Eye (tissue), 1 donor: Measurements from ENCODE around the gene JAKMIP2.

Experiments used
- DNase-seq: peaks from one replicate; pipeline ENCODE4 v3.0.0-alpha.2; 2015

Gene JAKMIP2

DNA sequence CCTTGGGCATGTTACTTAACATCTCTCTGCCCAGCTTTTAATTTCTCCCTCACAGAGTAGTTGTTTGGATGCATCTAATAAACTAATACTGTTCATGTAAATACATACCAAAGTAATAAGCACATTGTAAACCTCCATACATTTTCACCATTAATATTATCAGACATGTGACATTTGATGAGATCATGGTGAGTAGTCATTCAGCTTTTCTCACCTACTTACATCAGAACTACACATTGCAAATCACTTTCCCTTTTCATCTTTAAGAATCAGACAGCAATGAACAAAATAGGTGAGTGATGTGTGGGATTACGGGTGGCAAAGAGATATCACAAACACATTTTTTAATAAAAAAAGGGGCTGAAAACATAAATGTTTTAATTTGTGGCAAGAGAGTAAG, 89.3 kb downstream of the JAKMIP2 start:
- DNase-seq: no peak

DNA sequence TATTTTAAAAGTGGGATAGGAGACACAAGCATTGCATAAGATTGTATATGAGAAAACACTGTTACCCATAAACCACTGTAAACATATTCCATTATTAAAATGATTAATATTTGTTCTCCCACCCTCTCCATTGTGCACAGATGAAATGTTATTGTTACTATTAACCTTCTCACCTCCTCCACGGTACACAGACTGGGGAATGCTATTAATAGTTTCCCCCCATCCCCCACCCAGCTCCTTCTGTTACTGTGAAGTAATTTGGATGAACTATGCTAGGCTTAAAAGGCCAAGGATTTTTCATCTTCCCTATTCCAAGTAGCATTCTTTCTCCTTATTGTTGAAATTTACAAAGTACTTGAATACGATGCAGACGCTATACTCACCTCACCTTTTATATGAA, 91.4 kb downstream of the JAKMIP2 start:
- no peak for DNase-seq

- no peak for DNase-seq
Measured at GRCh38 chr5:147690595-147690994, 91.9 kb downstream of the JAKMIP2 start.

- DNase-seq: no peak
Measured at GRCh38 chr5:147689426-147689825, 93.1 kb downstream of the JAKMIP2 start.

- peak; percentile 36 for DNase-seq
Measured at GRCh38 chr5:147688656-147689356, 93.7 kb downstream of the JAKMIP2 start.

DNA sequence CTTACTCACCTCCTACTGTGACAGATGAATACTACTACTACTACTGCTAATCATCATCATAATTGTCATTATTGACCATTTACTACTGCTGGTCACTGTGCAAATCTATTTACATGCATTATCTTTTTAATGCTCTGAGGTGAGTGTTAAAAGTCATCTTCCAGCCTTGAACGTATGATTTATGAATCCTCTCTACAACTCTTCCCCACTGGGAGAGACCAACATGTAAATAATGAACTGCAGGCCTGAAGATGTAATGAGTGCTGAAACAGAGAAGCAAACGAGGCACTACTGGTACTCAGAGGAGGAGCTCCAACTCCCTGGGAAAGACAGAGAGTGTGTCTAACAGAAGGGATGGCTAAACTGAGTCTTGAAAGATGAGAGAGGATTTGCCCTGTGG, 95.4 kb downstream of the JAKMIP2 start:
- no peak for DNase-seq

DNA sequence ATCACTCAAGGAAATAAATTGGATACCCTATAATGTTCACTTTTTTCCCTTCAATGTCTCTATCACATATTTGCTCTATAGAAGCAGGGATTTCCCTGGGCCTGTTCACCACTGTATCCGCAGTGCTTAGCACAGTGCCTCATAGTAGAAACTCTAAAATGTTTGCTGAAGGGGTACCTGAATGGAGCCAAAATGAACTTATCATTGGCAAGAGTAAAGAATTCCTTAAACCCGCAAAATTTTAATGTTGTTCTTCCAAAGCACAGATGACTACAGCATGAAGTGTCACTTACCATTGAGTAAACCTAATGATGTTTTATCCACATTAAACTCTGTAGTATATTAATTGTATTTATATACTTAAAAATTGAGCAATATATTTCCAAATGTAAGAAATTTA, 96.1 kb downstream of the JAKMIP2 start:
- DNase-seq: no peak

GRCh38 chr5:147685993-147686392, 96.5 kb downstream of the JAKMIP2 start:
- DNase-seq: no peak

- DNase-seq: no peak
Measured at GRCh38 chr5:147675168-147675567, 107.4 kb downstream of the JAKMIP2 start.

DNA sequence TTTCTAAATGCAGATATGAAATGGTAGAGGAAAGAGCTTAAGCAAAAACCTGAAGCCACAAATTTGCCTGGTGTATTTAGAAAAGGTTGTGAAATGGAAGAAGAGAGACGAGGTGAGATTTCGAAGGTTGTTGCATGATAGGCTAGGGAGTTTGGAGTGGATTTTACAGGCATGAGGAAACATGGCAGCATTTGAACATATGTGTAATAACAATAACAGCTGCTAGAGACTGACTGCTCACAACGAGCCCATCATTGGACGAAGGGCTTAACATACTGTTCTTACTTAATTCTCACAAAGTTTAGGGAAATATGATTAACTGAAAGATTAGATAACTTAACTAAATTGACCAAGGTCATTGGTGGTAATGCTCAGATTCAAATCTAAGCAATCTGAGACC, 108.1 kb downstream of the JAKMIP2 start:
- no peak for DNase-seq

DNA sequence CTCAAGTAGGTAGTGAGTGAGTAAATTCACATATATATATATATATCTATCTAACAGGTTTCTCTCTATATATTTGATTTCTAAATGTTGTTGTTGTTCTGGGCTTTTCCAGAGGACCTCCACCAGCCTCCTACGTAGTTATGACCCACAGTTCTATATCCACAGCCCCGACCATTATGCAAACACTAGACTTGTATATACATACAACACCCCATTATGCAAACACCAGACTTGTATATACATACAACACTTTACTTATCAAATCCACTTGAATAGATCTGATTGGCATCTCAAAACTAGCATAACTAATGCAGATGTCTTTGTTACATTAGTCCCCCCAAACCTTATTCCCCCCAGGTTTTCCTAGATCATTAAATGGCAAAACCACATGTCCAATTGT, 108.7 kb downstream of the JAKMIP2 start:
- no peak for DNase-seq

- peak; percentile 87 for DNase-seq
Measured at GRCh38 chr5:147673266-147673665, 109.3 kb downstream of the JAKMIP2 start.

- no peak for DNase-seq
Measured at GRCh38 chr5:147671365-147671764, 111.2 kb downstream of the JAKMIP2 start.

DNA sequence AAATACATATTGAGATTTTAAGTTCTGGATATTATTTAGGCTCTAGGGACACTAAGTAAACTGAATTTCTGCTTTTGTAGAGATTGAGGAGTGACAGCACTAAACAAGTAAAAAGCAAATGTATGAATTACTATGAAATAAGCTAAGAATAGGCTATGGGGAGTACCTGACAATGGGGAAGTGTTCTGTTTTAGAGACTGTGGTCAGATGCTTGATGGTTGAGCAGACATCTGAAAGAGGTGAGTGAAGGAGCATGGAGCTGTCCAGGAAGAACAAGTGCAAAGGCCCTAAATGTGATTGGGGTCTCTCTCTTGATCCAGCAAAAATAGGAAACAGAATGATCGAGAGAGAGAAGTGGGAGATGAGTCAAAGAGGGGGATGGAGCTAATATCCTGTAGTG, 111.7 kb downstream of the JAKMIP2 start:
- no peak for DNase-seq

- no peak for DNase-seq
Measured at GRCh38 chr5:147669169-147669869, 113.2 kb downstream of the JAKMIP2 start.

DNA sequence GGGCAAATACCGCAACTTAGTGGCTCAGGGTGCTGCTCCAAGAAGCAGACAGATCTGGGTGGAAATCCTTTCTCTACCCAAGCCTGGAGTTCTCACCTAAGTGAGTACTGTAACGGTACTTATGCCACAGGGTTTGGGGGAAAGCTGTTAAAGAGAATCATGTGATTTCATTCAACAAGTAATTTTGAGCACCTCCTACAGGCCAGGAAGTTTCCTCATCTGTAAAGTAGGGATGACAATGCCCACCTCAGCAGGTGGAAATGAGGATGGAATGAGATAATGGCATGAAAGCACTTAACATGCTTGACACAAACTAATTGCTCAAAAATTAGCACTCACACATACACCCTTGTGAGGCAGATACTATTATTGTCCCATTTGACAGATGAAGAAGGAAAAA, 114.1 kb downstream of the JAKMIP2 start:
- no peak for DNase-seq

GRCh38 chr5:147667363-147667762, 115.2 kb downstream of the JAKMIP2 start:
- no peak for DNase-seq

DNA sequence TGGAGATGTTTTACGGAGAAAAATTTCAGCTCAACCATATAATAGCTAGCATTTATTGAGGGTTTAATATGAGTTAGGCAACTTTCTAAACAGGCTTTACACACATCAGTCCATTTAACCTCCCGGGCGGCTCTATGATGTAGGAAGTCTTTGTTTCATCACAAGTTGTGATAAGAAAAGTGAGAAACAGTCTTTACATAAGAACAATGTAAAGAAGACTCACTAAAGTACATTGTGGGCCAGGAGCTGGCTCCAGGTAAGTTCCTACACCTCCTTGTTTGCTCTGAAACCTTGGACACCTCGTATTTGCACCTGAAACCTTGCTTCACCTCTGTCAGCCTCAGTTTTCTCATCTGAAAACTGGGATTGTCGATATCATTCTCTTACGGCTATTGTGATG, 116.1 kb downstream of the JAKMIP2 start:
- DNase-seq: no peak

GRCh38 chr5:147661541-147661940, 121.0 kb downstream of the JAKMIP2 start:
- DNase-seq: no peak

DNA sequence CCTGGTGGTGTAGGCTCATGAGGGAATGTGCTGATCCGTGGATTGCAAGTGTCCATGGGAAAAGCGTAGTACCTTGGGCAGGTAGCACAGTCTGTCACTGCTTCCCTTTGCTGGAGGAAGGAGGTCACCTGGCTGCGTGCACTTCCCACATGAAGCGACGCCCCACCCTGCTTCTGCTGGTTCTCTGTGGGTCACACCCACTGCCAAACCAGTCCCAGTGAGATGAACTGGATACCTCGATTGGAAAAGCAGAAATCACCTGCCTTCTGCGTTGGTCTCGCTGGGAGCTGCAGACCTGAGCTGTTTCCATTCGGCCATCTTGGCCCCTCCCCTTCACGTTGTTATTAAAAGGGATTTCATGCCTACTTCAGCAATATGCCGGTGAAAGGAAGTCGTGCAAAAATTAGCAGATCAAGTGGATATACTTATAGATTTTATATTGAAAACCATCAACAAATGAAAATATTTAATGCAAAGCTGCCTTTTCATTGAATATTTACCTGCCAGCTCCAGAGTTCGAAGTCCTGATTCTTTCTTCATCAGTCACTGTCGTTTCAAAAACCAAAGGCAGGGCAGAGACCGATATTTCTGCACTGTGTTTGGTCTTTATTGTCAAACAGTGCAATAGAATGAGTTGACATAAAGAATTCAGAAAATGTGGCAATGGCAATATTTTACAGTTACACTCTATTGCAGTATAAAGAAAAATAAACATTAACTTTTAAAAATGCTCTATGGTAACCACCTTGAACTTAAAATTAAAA, 123.2 kb downstream of the JAKMIP2 start:
- no peak for DNase-seq

DNA sequence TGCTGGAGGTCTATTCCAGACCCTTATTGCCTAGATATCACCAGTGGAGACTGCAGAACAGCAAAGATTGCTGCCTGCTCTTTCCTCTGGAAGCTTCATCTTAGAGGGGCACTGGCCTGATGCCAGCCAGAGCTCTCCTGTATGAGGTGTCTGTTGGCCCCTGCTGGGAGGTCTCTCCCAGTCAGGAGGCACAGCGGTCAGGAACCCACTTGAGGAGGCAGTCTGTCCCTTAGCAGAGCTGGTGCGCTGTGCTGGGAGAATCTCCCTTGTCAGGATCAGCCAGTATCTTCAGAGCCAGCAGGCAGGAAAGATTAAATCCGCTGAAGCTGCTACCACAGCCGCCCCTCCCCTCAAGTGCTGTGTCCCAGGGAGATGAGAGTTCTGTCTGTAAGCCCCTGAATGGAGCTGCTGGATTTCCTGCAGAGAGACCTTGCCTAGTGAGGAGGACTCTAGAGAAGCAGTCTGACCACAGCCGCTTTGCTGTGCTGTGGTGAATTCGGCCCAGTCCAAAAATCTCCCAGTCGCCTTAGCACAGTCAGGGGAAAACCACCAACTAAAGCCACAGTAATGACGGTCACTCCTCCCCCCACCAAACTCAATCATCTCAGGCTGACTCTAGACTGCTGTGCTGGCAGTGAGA, 124.1 kb downstream of the JAKMIP2 start:
- DNase-seq: no peak

DNA sequence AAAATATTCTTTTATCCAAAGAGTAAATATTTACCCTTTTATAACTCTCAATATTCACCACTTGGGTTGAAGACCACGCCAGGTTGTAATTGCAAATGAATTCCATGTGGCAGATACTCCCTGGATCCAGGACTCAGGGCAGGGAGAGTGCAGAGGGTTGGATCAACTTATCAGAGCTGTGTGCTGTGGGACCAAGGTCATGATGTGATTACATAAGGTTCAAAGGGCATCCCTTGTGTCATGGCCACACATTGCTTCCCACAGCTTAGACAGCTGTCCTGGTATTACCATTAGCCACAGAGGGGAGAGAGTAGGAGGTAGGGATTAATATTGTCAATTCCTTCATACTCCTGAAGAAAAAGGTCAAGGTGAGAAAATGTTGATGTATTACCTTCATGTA, 133.9 kb downstream of the JAKMIP2 start:
- no peak for DNase-seq

DNA sequence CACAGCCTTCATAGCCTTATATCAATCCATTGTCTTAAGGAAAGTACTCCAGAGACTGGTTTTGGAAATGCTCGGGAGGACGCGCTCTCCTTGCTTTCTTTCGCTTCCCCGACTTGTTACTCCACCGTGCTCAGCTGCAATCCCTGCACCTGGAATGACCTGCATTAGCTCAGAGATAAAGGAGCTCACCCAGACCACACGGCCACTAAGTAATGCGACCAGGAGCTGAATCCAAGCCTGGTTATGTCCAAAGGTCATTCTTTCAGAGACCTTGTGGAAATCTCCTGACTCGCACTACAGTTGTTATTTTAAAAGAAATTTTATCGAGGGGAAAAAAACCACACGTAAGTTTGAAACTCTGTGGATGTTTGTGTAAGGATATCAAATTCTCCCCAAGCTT, 137.3 kb downstream of the JAKMIP2 start:
- DNase-seq: no peak

DNA sequence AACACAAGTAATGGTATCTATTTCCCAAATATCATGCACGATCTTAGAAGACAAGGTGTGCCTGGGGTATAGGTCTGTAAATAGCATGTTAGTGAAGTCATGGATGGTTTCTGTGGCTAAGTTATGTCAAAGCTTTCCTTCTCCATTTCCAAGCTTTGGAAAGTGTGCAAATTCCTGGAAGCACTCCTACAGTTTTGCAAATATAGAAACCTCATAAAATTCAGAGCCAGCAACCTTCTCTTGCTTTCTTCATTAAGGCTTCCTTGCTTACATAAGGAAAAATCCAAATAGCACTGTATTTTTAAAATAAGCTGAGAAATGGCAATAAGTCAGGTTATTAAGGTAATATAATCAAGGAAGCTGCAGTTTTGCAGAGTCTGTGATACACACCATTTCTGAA, 138.1 kb downstream of the JAKMIP2 start:
- no peak for DNase-seq
